ENCODE measurements around the gene SLC25A30. TPM values are rescaled to one million over a fixed set of nuclear protein-coding genes. Genes with fewer than 3 reads are reported as not detected.

Gene SLC25A30
- total RNA-seq, 6 experiments from 2014 or later = 16.5 to 27.2 (median 18.8) TPM

DNA sequence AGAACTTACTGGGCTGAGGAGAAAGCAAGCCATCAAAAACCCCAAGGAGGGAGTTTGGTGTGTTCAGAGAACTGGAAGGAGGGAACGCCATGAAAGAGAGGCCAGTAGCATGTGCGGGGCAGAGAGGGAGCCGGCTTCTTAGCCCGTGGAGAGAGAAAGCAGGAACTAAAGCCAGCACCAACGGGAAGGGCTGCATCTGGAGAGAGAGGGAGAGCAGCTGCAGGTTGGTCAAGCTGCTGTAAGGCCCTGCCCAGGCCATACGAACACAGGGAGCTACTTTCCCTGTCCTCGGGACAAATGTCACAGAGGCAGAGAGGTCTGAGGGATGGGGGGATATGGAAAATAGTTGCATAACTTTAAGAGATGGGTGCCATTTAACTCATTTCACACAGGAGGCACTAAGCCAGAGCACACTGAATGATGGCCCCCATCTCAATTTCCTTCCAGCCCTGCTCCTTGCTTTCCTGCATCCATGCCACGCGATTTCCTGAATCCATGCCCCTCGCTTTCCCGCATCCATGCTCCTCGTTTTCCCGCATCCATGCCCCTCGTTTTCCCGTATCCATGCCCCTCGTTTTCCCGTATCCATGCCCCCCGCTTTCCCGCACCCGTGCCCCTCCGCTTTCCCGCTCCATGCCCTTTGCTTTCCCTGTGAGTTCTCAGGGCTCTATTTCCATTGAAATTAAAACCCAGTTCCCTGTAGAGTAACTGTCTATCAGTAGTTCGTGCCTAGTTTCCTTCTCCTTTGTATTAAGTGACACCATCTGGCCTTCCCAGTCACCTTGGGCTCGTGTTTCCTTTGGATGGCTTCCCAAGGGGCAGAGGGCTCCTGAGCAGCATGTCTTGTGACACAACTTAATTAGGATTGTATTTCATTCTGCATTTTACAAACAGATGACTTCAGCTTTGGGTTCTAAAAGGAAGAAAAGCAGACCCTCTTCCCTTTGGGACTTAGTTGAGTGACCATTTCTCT, 45.7 kb downstream of the SLC25A30 start:
- TF ChIP-seq, protein P1, sequence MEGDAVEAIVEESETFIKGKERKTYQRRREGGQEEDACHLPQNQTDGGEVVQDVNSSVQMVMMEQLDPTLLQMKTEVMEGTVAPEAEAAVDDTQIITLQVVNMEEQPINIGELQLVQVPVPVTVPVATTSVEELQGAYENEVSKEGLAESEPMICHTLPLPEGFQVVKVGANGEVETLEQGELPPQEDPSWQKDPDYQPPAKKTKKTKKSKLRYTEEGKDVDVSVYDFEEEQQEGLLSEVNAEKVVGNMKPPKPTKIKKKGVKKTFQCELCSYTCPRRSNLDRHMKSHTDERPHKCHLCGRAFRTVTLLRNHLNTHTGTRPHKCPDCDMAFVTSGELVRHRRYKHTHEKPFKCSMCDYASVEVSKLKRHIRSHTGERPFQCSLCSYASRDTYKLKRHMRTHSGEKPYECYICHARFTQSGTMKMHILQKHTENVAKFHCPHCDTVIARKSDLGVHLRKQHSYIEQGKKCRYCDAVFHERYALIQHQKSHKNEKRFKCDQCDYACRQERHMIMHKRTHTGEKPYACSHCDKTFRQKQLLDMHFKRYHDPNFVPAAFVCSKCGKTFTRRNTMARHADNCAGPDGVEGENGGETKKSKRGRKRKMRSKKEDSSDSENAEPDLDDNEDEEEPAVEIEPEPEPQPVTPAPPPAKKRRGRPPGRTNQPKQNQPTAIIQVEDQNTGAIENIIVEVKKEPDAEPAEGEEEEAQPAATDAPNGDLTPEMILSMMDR (IDR thresholded peaks at IDR 0.05) = no peak
- no peak overlapping the region for H3K4me3 Mint-ChIP-seq
- no peak for DNase-seq

DNA sequence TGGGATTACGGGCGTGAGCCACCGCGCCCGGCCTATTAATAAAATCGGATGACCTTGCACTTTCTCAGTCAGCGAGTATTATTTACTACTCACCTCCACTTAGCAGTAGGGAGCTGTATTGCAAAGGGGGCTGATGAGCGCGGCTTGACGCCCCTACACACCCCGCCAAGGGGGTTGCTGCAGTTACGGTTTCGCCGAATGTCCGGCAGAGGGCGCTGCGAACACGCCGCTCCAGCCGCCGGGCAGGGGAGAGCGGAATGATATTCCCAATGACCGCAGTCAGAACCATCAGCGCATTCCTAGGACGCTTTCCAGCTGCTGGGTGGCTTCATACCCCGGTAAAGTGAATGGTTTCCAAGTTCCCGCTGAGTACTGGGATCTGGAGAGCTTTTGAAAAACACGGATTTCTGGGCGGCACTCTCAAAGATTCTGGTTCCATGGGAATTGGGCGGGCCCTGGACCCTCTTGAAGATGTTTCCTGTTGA, 47.2 kb downstream of the SLC25A30 start:
- DNase-seq = peak; percentile 36
- Mint-ChIP-seq H3K4me1 (ENCODE audit: low read depth) (peaks cover 44% of the 10 kb centered on the region), H3K4me3 (peak overlapping the region; percentile 38; the same call in 1 of the 2 replicates), H3K36me3 (ENCODE audit: low read depth) (no peaks in the 10 kb centered on the region; the same call in 1 of the 2 replicates), H3K9me3 (no peaks in the 10 kb centered on the region), H3K27ac (no peak overlapping the region), H3K27me3 (ENCODE audit: insufficient read depth) (peaks cover 2% of the 10 kb centered on the region; the same call in 1 of the 2 replicates)
- TF ChIP-seq, protein P1 (IDR thresholded peaks at IDR 0.05) = peak; percentile 98

More for the DNA sequence above, 45.7 kb downstream of the SLC25A30 start:
- no peaks in the 10 kb centered on the region for H3K9me3 Mint-ChIP-seq
- no peak overlapping the region; the same call in 1 of the 2 replicates for H3K27ac Mint-ChIP-seq
- no peaks in the 10 kb centered on the region; the same call in 1 of the 2 replicates for H3K36me3 Mint-ChIP-seq (ENCODE audit: low read depth)
- peaks cover 2% of the 10 kb centered on the region; the same call in 1 of the 2 replicates for H3K27me3 Mint-ChIP-seq (ENCODE audit: insufficient read depth)
- peaks cover 35% of the 10 kb centered on the region for H3K4me1 Mint-ChIP-seq (ENCODE audit: low read depth)

DNA sequence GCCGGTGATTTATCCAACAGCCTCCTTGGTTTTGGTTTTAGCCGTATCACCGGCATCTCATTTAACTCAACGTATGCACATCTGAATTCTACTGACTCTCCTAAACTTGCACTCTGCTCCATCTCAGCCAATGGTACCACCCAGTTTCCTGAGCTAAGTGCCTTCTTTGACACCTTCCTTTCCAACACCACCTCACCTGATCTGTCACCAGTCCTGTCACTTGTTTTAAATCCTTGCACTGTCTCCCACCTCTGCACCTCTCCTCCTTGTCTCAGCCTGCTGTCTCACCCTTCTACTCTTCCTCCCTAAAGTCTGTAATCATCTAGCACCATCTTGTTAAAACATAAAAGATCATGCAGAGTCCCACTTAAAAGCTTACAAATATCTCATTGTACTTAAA, 49.1 kb downstream of the SLC25A30 start:
- peaks cover 2% of the 10 kb centered on the region for H3K36me3 Mint-ChIP-seq (ENCODE audit: low read depth)
- H3K4me1 Mint-ChIP-seq (ENCODE audit: low read depth) = peaks cover 32% of the 10 kb centered on the region
- H3K9me3 Mint-ChIP-seq = no peaks in the 10 kb centered on the region
- DNase-seq = no peak
- H3K4me3 Mint-ChIP-seq = no peak overlapping the region
- peaks cover 2% of the 10 kb centered on the region; the same call in 1 of the 2 replicates for H3K27me3 Mint-ChIP-seq (ENCODE audit: insufficient read depth)
- TF ChIP-seq, protein P1 (IDR thresholded peaks at IDR 0.05) = no peak
- H3K27ac Mint-ChIP-seq = no peak overlapping the region

DNA sequence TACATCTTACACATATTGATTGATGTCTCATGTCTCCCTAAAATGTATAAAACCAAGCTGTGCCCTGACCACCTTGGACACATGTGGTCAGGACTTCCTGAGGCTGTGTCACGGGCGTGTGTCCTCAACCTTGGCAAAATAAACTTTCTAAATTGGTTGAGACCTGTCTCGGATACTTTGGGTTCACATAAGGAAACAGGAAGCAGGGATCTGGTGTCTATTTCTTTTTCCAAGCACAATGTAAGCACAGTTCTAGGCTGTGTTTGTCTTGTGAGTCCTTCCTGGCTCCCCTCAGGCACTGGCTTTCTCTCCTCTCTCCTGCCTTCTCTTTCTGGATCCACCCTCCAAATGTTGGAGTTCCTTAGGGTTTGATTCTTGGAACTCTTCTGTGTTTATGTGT, 49.6 kb downstream of the SLC25A30 start:
- peaks cover 2% of the 10 kb centered on the region; the same call in 1 of the 2 replicates for H3K27me3 Mint-ChIP-seq (ENCODE audit: insufficient read depth)
- no peak for DNase-seq
- no peak overlapping the region for H3K4me3 Mint-ChIP-seq
- peaks cover 32% of the 10 kb centered on the region for H3K4me1 Mint-ChIP-seq (ENCODE audit: low read depth)
- TF ChIP-seq, protein P1 (IDR thresholded peaks at IDR 0.05) = no peak
- H3K27ac Mint-ChIP-seq = peak overlapping the region; percentile 54
- peaks cover 8% of the 10 kb centered on the region for H3K36me3 Mint-ChIP-seq (ENCODE audit: low read depth)
- peaks cover 4% of the 10 kb centered on the region; the same call in 1 of the 2 replicates for H3K9me3 Mint-ChIP-seq

DNA sequence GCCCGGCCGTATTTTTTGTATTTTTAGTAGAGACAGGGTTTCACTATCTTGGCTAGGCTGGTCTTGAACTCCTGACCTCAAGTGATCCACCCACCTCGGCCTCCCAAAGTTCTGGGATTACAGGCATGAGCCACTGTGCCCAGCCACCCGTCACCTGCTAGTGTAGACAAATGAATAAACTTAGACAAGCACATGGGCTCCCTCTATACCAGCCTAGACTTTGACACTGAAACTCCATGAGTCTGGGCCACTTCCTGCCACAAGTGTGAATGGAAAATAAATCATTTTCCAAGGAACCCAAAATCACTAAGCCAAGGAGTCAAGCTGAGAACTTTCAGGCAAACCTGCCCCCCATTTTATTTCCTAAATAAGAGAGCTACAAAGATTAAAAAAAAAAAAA, 50.2 kb downstream of the SLC25A30 start:
- Mint-ChIP-seq H3K36me3 (ENCODE audit: low read depth) (peaks cover 11% of the 10 kb centered on the region), H3K27me3 (ENCODE audit: insufficient read depth) (peaks cover 3% of the 10 kb centered on the region; the same call in 1 of the 2 replicates), H3K4me1 (ENCODE audit: low read depth) (peaks cover 32% of the 10 kb centered on the region), H3K4me3 (no peak overlapping the region), H3K27ac (no peak overlapping the region; the same call in 1 of the 2 replicates), H3K9me3 (peaks cover 5% of the 10 kb centered on the region; the same call in 1 of the 2 replicates)
- DNase-seq = no peak
- TF ChIP-seq, protein P1 (IDR thresholded peaks at IDR 0.05) = no peak

All from HFFc6 (cell line).